Measurements from ENCODE around the gene DAB2IP. TPM values are rescaled to one million over a fixed set of nuclear protein-coding genes. Genes with fewer than 3 reads are reported as not detected.
A peak's percentile ranks its signal among the peaks of the same experiment; 100 is the strongest.

The DAB2IP gene
- total RNA-seq, 1 donor from 2014 or later = 104 TPM

DNA sequence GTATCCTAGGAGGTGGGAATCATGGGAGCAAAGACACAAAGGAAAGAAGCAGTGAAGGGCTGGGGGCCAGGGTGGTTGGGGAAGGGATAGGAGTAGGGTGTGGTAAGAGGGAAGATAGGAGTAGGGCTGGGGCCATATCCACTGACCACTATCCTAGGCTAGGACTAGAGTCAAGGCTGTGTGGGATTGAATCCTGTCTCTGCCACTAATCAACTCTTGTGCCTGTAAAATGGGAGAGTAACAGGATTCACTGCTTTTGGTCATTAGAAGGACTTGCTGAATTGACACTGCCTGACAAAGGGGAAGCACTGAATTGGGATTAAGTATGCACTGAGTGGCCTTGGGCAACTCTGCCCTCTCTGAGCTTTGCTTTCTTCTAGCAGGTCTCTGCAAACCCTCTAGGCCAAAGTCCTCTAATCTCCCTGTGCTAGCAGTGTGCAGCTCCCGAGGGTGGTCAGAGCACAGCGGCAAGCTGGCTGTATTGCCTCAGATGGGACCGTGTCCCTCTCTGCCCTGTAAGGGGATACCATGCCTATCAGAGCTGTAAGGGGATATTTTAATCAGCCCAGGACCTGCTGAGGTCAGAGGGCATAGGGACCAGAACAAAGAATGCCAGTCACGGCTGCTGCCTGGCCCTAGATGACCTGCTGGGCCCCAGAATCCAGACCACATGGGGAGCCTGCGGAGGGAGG lies 12.4 kb upstream of the DAB2IP start:
- no peak overlapping the region for H3K27ac Mint-ChIP-seq (ENCODE audit: unreplicated experiment)
- TF ChIP-seq, protein P1, sequence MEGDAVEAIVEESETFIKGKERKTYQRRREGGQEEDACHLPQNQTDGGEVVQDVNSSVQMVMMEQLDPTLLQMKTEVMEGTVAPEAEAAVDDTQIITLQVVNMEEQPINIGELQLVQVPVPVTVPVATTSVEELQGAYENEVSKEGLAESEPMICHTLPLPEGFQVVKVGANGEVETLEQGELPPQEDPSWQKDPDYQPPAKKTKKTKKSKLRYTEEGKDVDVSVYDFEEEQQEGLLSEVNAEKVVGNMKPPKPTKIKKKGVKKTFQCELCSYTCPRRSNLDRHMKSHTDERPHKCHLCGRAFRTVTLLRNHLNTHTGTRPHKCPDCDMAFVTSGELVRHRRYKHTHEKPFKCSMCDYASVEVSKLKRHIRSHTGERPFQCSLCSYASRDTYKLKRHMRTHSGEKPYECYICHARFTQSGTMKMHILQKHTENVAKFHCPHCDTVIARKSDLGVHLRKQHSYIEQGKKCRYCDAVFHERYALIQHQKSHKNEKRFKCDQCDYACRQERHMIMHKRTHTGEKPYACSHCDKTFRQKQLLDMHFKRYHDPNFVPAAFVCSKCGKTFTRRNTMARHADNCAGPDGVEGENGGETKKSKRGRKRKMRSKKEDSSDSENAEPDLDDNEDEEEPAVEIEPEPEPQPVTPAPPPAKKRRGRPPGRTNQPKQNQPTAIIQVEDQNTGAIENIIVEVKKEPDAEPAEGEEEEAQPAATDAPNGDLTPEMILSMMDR (IDR thresholded peaks at IDR 0.05; ENCODE audit: unreplicated experiment) = no peak
- no peak overlapping the region for H3K4me3 Mint-ChIP-seq (ENCODE audit: unreplicated experiment)

DNA sequence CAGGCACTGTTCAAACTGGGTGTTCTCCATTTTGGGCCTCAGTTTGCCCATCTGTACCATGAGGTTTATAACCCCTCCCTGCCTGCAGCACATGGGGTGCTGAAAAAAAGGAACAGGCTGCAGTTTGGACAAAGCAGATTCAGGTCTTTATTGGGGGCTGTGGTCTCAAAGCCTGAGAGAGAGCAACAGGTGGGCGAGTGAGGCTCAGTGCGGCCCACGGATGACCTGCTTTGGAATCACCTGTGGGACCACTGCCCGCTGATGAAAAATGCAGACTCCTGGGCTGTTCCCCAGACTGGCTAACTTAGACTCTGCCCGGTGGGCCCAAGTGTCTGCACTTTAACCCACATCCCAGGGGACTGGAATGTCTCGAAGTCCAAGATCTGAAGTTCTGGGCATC lies 11.8 kb upstream of the DAB2IP start:
- Mint-ChIP-seq H3K4me3 (ENCODE audit: unreplicated experiment) (no peak overlapping the region), H3K27ac (ENCODE audit: unreplicated experiment) (no peak overlapping the region), H3K36me3 (ENCODE audit: low read depth, unreplicated experiment) (peaks cover 3% of the 10 kb centered on the region), H3K4me1 (ENCODE audit: unreplicated experiment) (peaks cover 33% of the 10 kb centered on the region), H3K27me3 (ENCODE audit: unreplicated experiment) (peaks cover 16% of the 10 kb centered on the region), H3K9me3 (ENCODE audit: unreplicated experiment) (no peaks in the 10 kb centered on the region)
- TF ChIP-seq, protein P1 (IDR thresholded peaks at IDR 0.05; ENCODE audit: unreplicated experiment) = no peak
- no peak for DNase-seq (ENCODE audit: low spot score)

More for the DNA sequence above, 12.4 kb upstream of the DAB2IP start:
- peaks cover 16% of the 10 kb centered on the region for H3K27me3 Mint-ChIP-seq (ENCODE audit: unreplicated experiment)
- peaks cover 3% of the 10 kb centered on the region for H3K36me3 Mint-ChIP-seq (ENCODE audit: low read depth, unreplicated experiment)
- H3K9me3 Mint-ChIP-seq (ENCODE audit: unreplicated experiment) = no peaks in the 10 kb centered on the region
- H3K4me1 Mint-ChIP-seq (ENCODE audit: unreplicated experiment) = peaks cover 33% of the 10 kb centered on the region
- no peak for DNase-seq (ENCODE audit: low spot score)

DNA sequence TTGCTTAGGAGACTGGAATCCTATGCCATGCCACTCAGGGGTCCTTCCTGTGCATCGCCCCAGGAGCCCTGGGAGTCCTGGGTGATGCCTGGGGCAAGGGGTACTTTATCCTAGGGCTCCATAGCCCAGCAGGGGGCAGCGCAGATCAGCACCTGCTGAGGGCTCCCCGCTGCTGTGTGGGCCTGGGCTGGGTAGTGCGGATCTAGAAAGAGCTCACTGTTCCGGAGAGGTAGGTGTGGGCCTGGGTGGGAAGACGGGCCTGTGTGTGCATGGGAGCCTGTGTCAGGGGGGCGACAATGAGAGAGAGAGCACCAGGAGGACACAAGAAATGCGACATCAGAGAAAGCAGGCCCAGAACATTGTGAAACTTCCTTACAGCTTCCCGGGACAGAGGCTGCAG lies 11.4 kb upstream of the DAB2IP start:
- no peak overlapping the region for H3K4me3 Mint-ChIP-seq (ENCODE audit: unreplicated experiment)
- H3K27me3 Mint-ChIP-seq (ENCODE audit: unreplicated experiment) = peaks cover 14% of the 10 kb centered on the region
- no peak overlapping the region for H3K27ac Mint-ChIP-seq (ENCODE audit: unreplicated experiment)
- H3K36me3 Mint-ChIP-seq (ENCODE audit: low read depth, unreplicated experiment) = peaks cover 3% of the 10 kb centered on the region
- peaks cover 31% of the 10 kb centered on the region for H3K4me1 Mint-ChIP-seq (ENCODE audit: unreplicated experiment)
- TF ChIP-seq, protein P1 (IDR thresholded peaks at IDR 0.05; ENCODE audit: unreplicated experiment) = peak; percentile 69
- no peaks in the 10 kb centered on the region for H3K9me3 Mint-ChIP-seq (ENCODE audit: unreplicated experiment)
- peak; percentile 89 for DNase-seq (ENCODE audit: low spot score)

DNA sequence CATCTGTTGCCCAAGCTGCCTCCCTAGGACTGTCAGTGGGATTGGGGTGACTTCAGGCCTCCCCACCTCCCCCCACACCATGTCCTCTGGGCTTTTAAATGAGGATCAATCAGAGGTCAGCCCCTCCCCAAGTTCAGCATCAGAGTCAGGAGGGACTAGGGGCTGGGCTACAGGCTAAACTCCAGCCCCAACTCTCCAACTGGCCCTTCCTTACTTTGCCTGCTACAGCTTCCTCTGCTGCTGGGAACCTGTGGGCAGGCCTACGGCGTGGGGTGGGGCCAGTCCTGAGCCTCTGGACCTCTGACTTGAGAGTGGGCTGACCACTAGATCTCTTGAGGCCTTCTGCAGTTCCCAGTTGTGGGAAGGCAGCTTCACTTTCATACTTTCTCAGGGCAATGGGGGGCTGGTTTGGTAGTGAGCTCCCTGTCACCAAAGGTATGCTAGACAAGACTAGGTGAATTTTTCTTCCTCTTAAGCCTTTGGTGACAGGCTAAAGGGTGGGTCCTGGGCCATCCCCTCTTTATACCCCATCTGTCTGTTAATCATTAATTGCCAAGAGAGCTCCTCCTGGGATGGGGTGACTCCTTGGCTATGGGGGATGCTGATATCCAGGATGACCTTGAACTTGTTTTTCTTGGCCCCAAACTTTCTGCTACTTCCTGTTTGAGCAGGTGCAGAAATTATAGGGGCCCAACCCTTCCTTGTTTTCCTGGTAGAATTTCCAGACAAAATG lies 10.8 kb upstream of the DAB2IP start:
- Mint-ChIP-seq H3K36me3 (ENCODE audit: low read depth, unreplicated experiment) (peaks cover 3% of the 10 kb centered on the region), H3K4me3 (ENCODE audit: unreplicated experiment) (no peak overlapping the region), H3K27ac (ENCODE audit: unreplicated experiment) (no peak overlapping the region), H3K9me3 (ENCODE audit: unreplicated experiment) (no peaks in the 10 kb centered on the region), H3K4me1 (ENCODE audit: unreplicated experiment) (peaks cover 25% of the 10 kb centered on the region), H3K27me3 (ENCODE audit: unreplicated experiment) (peaks cover 11% of the 10 kb centered on the region)
- TF ChIP-seq, protein P1 (IDR thresholded peaks at IDR 0.05; ENCODE audit: unreplicated experiment) = no peak
- DNase-seq (ENCODE audit: low spot score) = no peak

DNA sequence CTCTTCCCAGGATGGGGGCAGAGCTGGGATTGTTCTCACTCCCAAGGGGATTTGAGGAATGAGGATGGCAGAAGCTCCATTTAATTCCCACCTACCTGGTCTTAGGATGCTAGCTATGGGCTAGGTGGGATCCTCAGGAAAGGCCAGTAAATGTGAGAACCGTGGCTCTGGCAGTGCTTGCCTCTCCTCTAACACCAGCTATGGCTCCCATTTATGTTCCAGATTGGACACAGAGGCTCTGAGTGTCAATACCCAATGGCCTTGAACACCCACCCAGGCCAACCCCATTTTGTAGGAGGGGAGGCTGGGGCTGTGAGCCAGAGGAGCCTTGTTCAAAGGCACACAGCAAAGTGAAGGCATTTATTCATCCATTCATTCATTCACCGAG lies 10.2 kb upstream of the DAB2IP start:
- Mint-ChIP-seq H3K27me3 (ENCODE audit: unreplicated experiment) (peaks cover 11% of the 10 kb centered on the region), H3K36me3 (ENCODE audit: low read depth, unreplicated experiment) (peaks cover 3% of the 10 kb centered on the region), H3K4me3 (ENCODE audit: unreplicated experiment) (no peak overlapping the region), H3K4me1 (ENCODE audit: unreplicated experiment) (peaks cover 23% of the 10 kb centered on the region), H3K9me3 (ENCODE audit: unreplicated experiment) (no peaks in the 10 kb centered on the region), H3K27ac (ENCODE audit: unreplicated experiment) (no peak overlapping the region)
- no peak for DNase-seq (ENCODE audit: low spot score)
- TF ChIP-seq, protein P1 (IDR thresholded peaks at IDR 0.05; ENCODE audit: unreplicated experiment) = no peak

All from endothelial cell (in vitro differentiated cells).